ENCODE results near the gene COG2. TPM values are rescaled to one million over a fixed set of nuclear protein-coding genes. Genes with fewer than 3 reads are reported as not detected.

COG2 gene
- total RNA-seq, 1 donor from 2014 or later: 23.0 TPM

DNA sequence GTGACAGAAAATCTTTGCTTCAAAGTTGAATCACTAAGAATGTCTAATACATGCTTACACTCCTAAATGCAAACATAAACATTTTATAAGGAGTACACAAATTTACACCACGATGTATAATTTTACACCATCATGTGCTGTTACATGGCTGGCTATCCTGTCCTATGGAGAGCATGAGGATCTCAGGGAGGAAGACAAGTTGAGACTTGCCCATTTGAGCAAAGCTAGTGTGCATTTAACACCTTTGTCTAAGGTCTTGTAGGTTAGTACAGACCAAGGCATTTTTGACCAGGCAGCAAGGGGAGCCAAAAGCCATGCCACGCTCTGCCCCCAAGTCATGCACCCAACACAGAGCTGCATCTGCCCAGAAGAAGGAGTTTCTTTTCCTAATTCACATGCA, 14.5 kb upstream of the COG2 start:
- H3K27me3 Mint-ChIP-seq (ENCODE audit: low read depth): peaks cover 6% of the 10 kb centered on the region
- no peaks in the 10 kb centered on the region for H3K9me3 Mint-ChIP-seq
- H3K36me3 Mint-ChIP-seq: no peaks in the 10 kb centered on the region
- DNase-seq (ENCODE audit: low spot score in 2 of 2, unreplicated experiment in 2 of 2): no peak
- no peak overlapping the region for H3K4me3 Mint-ChIP-seq
- no peaks in the 10 kb centered on the region for H3K4me1 Mint-ChIP-seq
- TF ChIP-seq CTCF (IDR thresholded peaks at IDR 0.05; ENCODE audit: unreplicated experiment): no peak
- no peak overlapping the region for H3K27ac Mint-ChIP-seq

- H3K27ac Mint-ChIP-seq: no peak overlapping the region
- no peak for TF ChIP-seq CTCF (IDR thresholded peaks at IDR 0.05; ENCODE audit: unreplicated experiment)
- no peaks in the 10 kb centered on the region for H3K4me1 Mint-ChIP-seq
- H3K27me3 Mint-ChIP-seq (ENCODE audit: low read depth): peaks cover 6% of the 10 kb centered on the region
- no peaks in the 10 kb centered on the region for H3K9me3 Mint-ChIP-seq
- no peak overlapping the region for H3K4me3 Mint-ChIP-seq
- no peaks in the 10 kb centered on the region for H3K36me3 Mint-ChIP-seq
- DNase-seq (ENCODE audit: low spot score in 2 of 2, unreplicated experiment in 2 of 2): no peak
These were observed 12.8 kb upstream of the COG2 start for GRCh38 chr1:230629511-230629910.

- Mint-ChIP-seq H3K4me3 (no peak overlapping the region), H3K9me3 (no peaks in the 10 kb centered on the region)
- TF ChIP-seq CTCF (IDR thresholded peaks at IDR 0.05; ENCODE audit: unreplicated experiment): no peak
These were observed 10.8 kb upstream of the COG2 start for GRCh38 chr1:230631477-230631876.

DNA sequence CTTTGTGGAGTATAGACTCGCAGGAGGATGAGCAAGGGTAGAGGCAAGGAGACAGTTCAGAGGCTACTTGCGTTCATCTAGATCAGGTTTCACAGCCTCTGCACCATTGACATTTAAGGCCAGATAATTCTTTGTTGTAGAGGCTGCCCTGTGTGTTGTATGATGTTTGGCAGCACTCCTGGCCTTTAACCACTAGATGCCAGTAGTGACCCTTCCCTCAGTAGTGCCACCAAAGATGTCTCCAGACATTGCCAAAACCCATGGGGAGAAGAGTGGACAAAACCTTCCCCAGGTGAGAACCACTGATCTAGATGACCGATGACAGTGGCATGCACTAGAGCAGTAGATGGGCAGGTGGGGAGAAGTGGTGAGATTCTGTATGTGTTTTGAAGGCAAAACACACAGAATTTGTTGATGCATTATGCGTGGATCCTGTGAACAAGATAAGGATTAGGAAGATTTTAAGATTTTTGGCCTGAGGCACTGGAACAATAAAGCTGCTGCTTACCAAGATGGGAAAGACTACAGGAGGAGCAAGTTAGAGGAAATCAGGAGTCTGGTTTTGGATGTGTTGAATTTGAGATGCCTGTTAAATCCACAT, 9.9 kb upstream of the COG2 start:
- Mint-ChIP-seq H3K27me3 (ENCODE audit: low read depth) (peaks cover 12% of the 10 kb centered on the region), H3K27ac (no peak overlapping the region), H3K4me1 (no peaks in the 10 kb centered on the region), H3K9me3 (no peaks in the 10 kb centered on the region), H3K4me3 (no peak overlapping the region), H3K36me3 (no peaks in the 10 kb centered on the region)
- no peak for TF ChIP-seq CTCF (IDR thresholded peaks at IDR 0.05; ENCODE audit: unreplicated experiment)
- no peak for DNase-seq (ENCODE audit: low spot score in 2 of 2, unreplicated experiment in 2 of 2)

More at GRCh38 chr1:230631477-230631876, 10.8 kb upstream of the COG2 start:
- Mint-ChIP-seq H3K27ac (no peak overlapping the region), H3K27me3 (ENCODE audit: low read depth) (peaks cover 3% of the 10 kb centered on the region), H3K36me3 (no peaks in the 10 kb centered on the region), H3K4me1 (no peaks in the 10 kb centered on the region)
- no peak for DNase-seq (ENCODE audit: low spot score in 2 of 2, unreplicated experiment in 2 of 2)

GRCh38 chr1:230633469-230633868, 8.8 kb upstream of the COG2 start:
- Mint-ChIP-seq H3K36me3 (no peaks in the 10 kb centered on the region), H3K4me3 (no peak overlapping the region), H3K27ac (no peak overlapping the region), H3K9me3 (no peaks in the 10 kb centered on the region), H3K27me3 (ENCODE audit: low read depth) (peaks cover 21% of the 10 kb centered on the region), H3K4me1 (no peaks in the 10 kb centered on the region)
- no peak for TF ChIP-seq CTCF (IDR thresholded peaks at IDR 0.05; ENCODE audit: unreplicated experiment)
- DNase-seq (ENCODE audit: low spot score in 2 of 2, unreplicated experiment in 2 of 2): no peak

DNA sequence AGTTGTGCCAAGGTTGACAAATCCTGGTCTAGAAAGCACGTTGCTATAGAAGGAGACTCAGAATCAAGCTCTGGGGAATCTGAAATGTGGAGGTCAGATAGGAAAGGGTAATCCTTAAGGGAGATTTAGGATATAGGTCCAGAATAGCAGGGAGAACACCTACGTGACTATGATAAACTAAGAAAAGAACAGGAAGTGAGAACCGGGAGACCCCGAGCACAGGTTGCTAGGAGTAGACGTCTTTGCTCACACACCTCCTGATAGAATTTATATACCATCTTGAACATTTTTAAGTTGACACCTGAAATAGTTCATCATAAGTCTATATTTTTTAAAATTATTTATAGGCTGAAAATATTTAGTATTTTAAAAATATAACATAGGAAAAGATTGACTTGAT, 7.9 kb upstream of the COG2 start:
- no peaks in the 10 kb centered on the region for H3K9me3 Mint-ChIP-seq
- H3K4me1 Mint-ChIP-seq: no peaks in the 10 kb centered on the region
- H3K27ac Mint-ChIP-seq: no peak overlapping the region
- no peak for TF ChIP-seq CTCF (IDR thresholded peaks at IDR 0.05; ENCODE audit: unreplicated experiment)
- H3K4me3 Mint-ChIP-seq: no peak overlapping the region
- H3K36me3 Mint-ChIP-seq: no peaks in the 10 kb centered on the region
- no peak for DNase-seq (ENCODE audit: low spot score in 2 of 2, unreplicated experiment in 2 of 2)
- H3K27me3 Mint-ChIP-seq (ENCODE audit: low read depth): peaks cover 30% of the 10 kb centered on the region
